ENCODE measurements around the gene EXOC2. TPM values are rescaled to one million over a fixed set of nuclear protein-coding genes. Genes with fewer than 3 reads are reported as not detected.
A peak's percentile ranks its signal among the peaks of the same experiment; 100 is the strongest.

Gene EXOC2
- total and polyA plus RNA-seq, 2 donors (not counting 3 experiments of a cell fraction or from before 2014, with no cell fraction given) = 18.2 to 30.8 TPM

- FAIRE-seq (peak; percentile 66), DNase-seq (ENCODE audit: low read depth, low spot score) (no peak)
- Histone ChIP-seq H3K27me3 (ENCODE audit: control insufficient read depth in 2 of 2, insufficient read depth in 2 of 2, low read length in 2 of 2) (no peaks in the 10 kb centered on the region), H3K9ac (replicated peaks; ENCODE audit: extremely low read depth, insufficient read depth, low read length) (no peak overlapping the region), H4K20me1 (replicated peaks; ENCODE audit: control insufficient read depth, extremely low read depth, insufficient read depth, low read length) (no peaks in the 10 kb centered on the region), H3K9me3 (replicated peaks; ENCODE audit: control insufficient read depth, insufficient read depth, low read length) (no peaks in the 10 kb centered on the region), H2AFZ (ENCODE audit: low read depth, low read length) (no peak overlapping the region), H3K4me3 (replicated peaks in 1 of 3; ENCODE audit: insufficient read depth in 1 of 3, low read depth in 1 of 3, low read length in 3 of 3) (no peak overlapping the region), H3K79me2 (ENCODE audit: control insufficient read depth, insufficient read depth, low read length) (no peaks in the 10 kb centered on the region), H3K27ac (ENCODE audit: insufficient read depth, low read depth, low read length) (no peak overlapping the region), H3K4me1 (ENCODE audit: control insufficient read depth, extremely low read depth, insufficient read depth, low read length) (no peaks in the 10 kb centered on the region), H3K36me3 (ENCODE audit: control insufficient read depth in 2 of 2, extremely low read depth in 1 of 2, insufficient read depth in 2 of 2, low read length in 2 of 2) (peaks cover 3 to 4% of the 10 kb centered on the region in 2 experiments), H3K4me2 (ENCODE audit: insufficient read depth, low read length) (no peak overlapping the region), H3K9me1 (replicated peaks; ENCODE audit: control insufficient read depth, extremely low read depth, insufficient read depth, low read length) (no peaks in the 10 kb centered on the region)
- dilution Hi-C loops (cut with MboI; ENCODE audit: extremely low pct_ligation_motif_present, low sequenced_read_pairs) = no loop called here
- ChIA-PET POLR2A (no interaction called here), CTCF (interaction anchor here (1.0 to 1.7 kb wide), 2 partner anchors 84 to 122 kb away, joined by 3 to 4 read pairs; no protein-coding TSS in a partner anchor)
- TF ChIP-seq CTCF (IDR thresholded peaks at IDR 0.05; ENCODE audit: extremely low read depth in 1 of 2, insufficient read depth in 1 of 2, low read depth in 1 of 2, low read length in 2 of 2) (no peak), JUN (IDR thresholded peaks at IDR 0.05; ENCODE audit: borderline replicate concordance, insufficient read depth, insufficient read length, low read depth) (no peak), POLR2AphosphoS5 (IDR thresholded peaks at IDR 0.05; ENCODE audit: insufficient read depth, low read depth, low read length) (no peak)
- intact Hi-C loops (cut with micrococcal nuclease) = no loop called here
- BruUV-seq (replicated peaks) = no TSS peak
These were observed 93.1 kb downstream of the EXOC2 start for GRCh38 chr6:599576-600448.

GRCh38 chr6:593907-594212 is 99.1 kb downstream of the EXOC2 start:
- intact Hi-C loops (cut with micrococcal nuclease) (loop anchor here (1.0 to 5.0 kb wide), 5 partner anchors 98 to 803 kb away; partner anchors contain the start of gene EXOC2), dilution Hi-C loops (cut with MboI; ENCODE audit: extremely low pct_ligation_motif_present, low sequenced_read_pairs) (no loop called here)
- FAIRE-seq (peak; percentile 15), DNase-seq (ENCODE audit: low read depth, low spot score) (no peak)
- Histone ChIP-seq H3K9me3 (replicated peaks; ENCODE audit: control insufficient read depth, insufficient read depth, low read length) (no peaks in the 10 kb centered on the region), H2AFZ (ENCODE audit: low read depth, low read length) (no peak overlapping the region), H3K4me1 (ENCODE audit: control insufficient read depth, extremely low read depth, insufficient read depth, low read length) (no peaks in the 10 kb centered on the region), H3K36me3 (ENCODE audit: control insufficient read depth in 2 of 2, extremely low read depth in 1 of 2, insufficient read depth in 2 of 2, low read length in 2 of 2) (peaks cover 4 to 9% of the 10 kb centered on the region in 2 experiments), H3K4me3 (replicated peaks in 1 of 3; ENCODE audit: insufficient read depth in 1 of 3, low read depth in 1 of 3, low read length in 3 of 3) (no peak overlapping the region), H4K20me1 (replicated peaks; ENCODE audit: control insufficient read depth, extremely low read depth, insufficient read depth, low read length) (no peaks in the 10 kb centered on the region), H3K79me2 (ENCODE audit: control insufficient read depth, insufficient read depth, low read length) (no peaks in the 10 kb centered on the region), H3K9ac (replicated peaks; ENCODE audit: extremely low read depth, insufficient read depth, low read length) (no peak overlapping the region), H3K27me3 (ENCODE audit: control insufficient read depth in 2 of 2, insufficient read depth in 2 of 2, low read length in 2 of 2) (no peaks in the 10 kb centered on the region), H3K27ac (ENCODE audit: insufficient read depth, low read depth, low read length) (no peak overlapping the region), H3K4me2 (ENCODE audit: insufficient read depth, low read length) (no peak overlapping the region), H3K9me1 (replicated peaks; ENCODE audit: control insufficient read depth, extremely low read depth, insufficient read depth, low read length) (no peaks in the 10 kb centered on the region)
- ChIA-PET POLR2A (no interaction called here), CTCF (interaction anchor here (0.8 to 5.4 kb wide), 18 partner anchors 10 to 843 kb away, joined by 3 to 66 read pairs (median 10); no protein-coding TSS in a partner anchor)
- TF ChIP-seq CTCF (IDR thresholded peaks at IDR 0.05; ENCODE audit: extremely low read depth in 1 of 2, insufficient read depth in 1 of 2, low read depth in 1 of 2, low read length in 2 of 2) = no peak
- TF ChIP-seq MYC (IDR thresholded peaks at IDR 0.05; ENCODE audit: low read depth, low read length) = no peak
- no peak for TF ChIP-seq GATA2 (IDR thresholded peaks at IDR 0.05; ENCODE audit: insufficient read depth, insufficient read length, low read depth, low read length)
- no peak for TF ChIP-seq JUN (IDR thresholded peaks at IDR 0.05; ENCODE audit: borderline replicate concordance, insufficient read depth, insufficient read length, low read depth)
- TF ChIP-seq POLR2AphosphoS5 (IDR thresholded peaks at IDR 0.05; ENCODE audit: insufficient read depth, low read depth, low read length) = no peak
- TF ChIP-seq MAX (IDR thresholded peaks at IDR 0.05; ENCODE audit: insufficient read depth, insufficient read length) = no peak
- TF ChIP-seq FOS (IDR thresholded peaks at IDR 0.05; ENCODE audit: borderline replicate concordance, insufficient read depth, low read length) = no peak
- TF ChIP-seq EZH2 (IDR thresholded peaks at IDR 0.05; ENCODE audit: borderline replicate concordance, low read depth, low read length, severe bottlenecking) = no peak
- BruUV-seq (replicated peaks) = no TSS peak
